Neuronal stem cell (in vitro differentiated cells): ENCODE data around the gene OTOP1.
"Not testable (repeated sequence)": the region's sequence is repeated elsewhere in the genome, so short reads cannot be mapped to it uniquely, and the experiment has no call there.

Experiments used
- DNase-seq: peaks from one replicate; pipeline ENCODE4 v3.0.0-alpha.2; 2013; ENCODE audit warnings: low spot score
- H2AFZ ChIP-seq: one replicate; pipeline ENCODE4 v1.6.1; 2013; ENCODE audit warnings: mild to moderate bottlenecking, low read length, inconsistent platforms
- H2AK5ac ChIP-seq: 2 replicates; pipeline ENCODE4 v1.6.1; 2013; ENCODE audit warnings: low read depth, mild to moderate bottlenecking, inconsistent platforms, low read length, moderate library complexity, mixed read lengths
- H2BK120ac ChIP-seq: 2 replicates; pipeline ENCODE4 v1.6.1; 2013; ENCODE audit warnings: low read depth, mild to moderate bottlenecking, inconsistent platforms, low read length, moderate library complexity, mixed read lengths
- H2BK12ac ChIP-seq: one replicate; pipeline ENCODE4 v1.6.1; 2013; ENCODE audit warnings: low read length, inconsistent platforms
- H2BK15ac ChIP-seq: 2 replicates; pipeline ENCODE4 v1.6.1; 2013; ENCODE audit warnings: mild to moderate bottlenecking, low read length, inconsistent platforms, mixed read lengths
- H2BK5ac ChIP-seq: one replicate; pipeline ENCODE4 v1.6.1; 2013; ENCODE audit warnings: inconsistent platforms, mild to moderate bottlenecking, low read length, moderate library complexity
- H3K14ac ChIP-seq: one replicate; pipeline ENCODE4 v1.6.1; 2013; ENCODE audit warnings: low read length, inconsistent platforms
- H3K18ac ChIP-seq: 2 replicates; pipeline ENCODE4 v1.6.1; 2013; ENCODE audit warnings: low read length, inconsistent platforms
- H3K23ac ChIP-seq: 2 replicates; pipeline ENCODE4 v1.6.1; 2013; ENCODE audit warnings: low read depth, mild to moderate bottlenecking, mixed read lengths, low read length, inconsistent platforms; ENCODE audit not compliant: poor library complexity
- H3K27ac ChIP-seq: replicated peaks from 3 replicates; pipeline ENCODE4 v1.5.1; 2013; ENCODE audit warnings: low read length, inconsistent platforms
- H3K27me3 ChIP-seq, 3 experiments: 2 replicates each; pipeline ENCODE4 v1.6.1; 2013; ENCODE audit warnings: low read length in 3 of 3, mild to moderate bottlenecking in 2 of 3, inconsistent platforms in 1 of 3, low read depth in 1 of 3, mixed read lengths in 1 of 3, moderate library complexity in 1 of 3; ENCODE audit not compliant: control insufficient read depth in 3 of 3, insufficient read depth in 3 of 3
- H3K36me3 ChIP-seq, 2 donors: replicated peaks in 1 of 2; 2 replicates each; pipeline ENCODE4 v1.6.1; 2013; ENCODE audit warnings: low read length in 2 of 2; ENCODE audit not compliant: control insufficient read depth in 2 of 2, insufficient read depth in 2 of 2
- H3K4ac ChIP-seq: 2 replicates; pipeline ENCODE4 v1.6.1; 2013; ENCODE audit warnings: inconsistent platforms, mild to moderate bottlenecking, low read length, moderate library complexity
- H3K4me1 ChIP-seq, 2 donors: 1 replicate in 1 of 2; 2 replicates in 1 of 2; pipeline ENCODE4 v1.6.1; 2013; ENCODE audit warnings: low read length in 2 of 2, low read depth in 1 of 2; ENCODE audit not compliant: control insufficient read depth in 2 of 2, insufficient read depth in 1 of 2
- H3K4me2 ChIP-seq: one replicate; pipeline ENCODE4 v1.6.1; 2013; ENCODE audit warnings: mild to moderate bottlenecking, low read length, inconsistent platforms; ENCODE audit not compliant: insufficient read depth, poor library complexity, severe bottlenecking
- H3K4me3 ChIP-seq, 2 donors: 2 replicates each; pipeline ENCODE4 v1.5.1; 2013; ENCODE audit warnings: low read length in 2 of 2, mild to moderate bottlenecking in 2 of 2, inconsistent platforms in 1 of 2, moderate library complexity in 1 of 2
- H3K79me1 ChIP-seq: one replicate; pipeline ENCODE4 v1.6.1; 2013; ENCODE audit warnings: low read depth, mild to moderate bottlenecking, inconsistent platforms, low read length, moderate library complexity
- H3K9ac ChIP-seq: one replicate; pipeline ENCODE4 v1.6.1; 2013; ENCODE audit warnings: mild to moderate bottlenecking, low read depth, low read length, inconsistent platforms; ENCODE audit not compliant: poor library complexity
- H3K9me3 ChIP-seq, 2 donors: replicated peaks in 1 of 2; 2 replicates each; pipeline versions ENCODE3 to v1.6.1; 2013; ENCODE audit warnings: low read length in 2 of 2, mild to moderate bottlenecking in 2 of 2, inconsistent platforms in 1 of 2, low read depth in 1 of 2, mixed read lengths in 1 of 2, moderate library complexity in 1 of 2; ENCODE audit not compliant: control insufficient read depth in 2 of 2, insufficient read depth in 1 of 2
- H4K8ac ChIP-seq: one replicate; pipeline ENCODE4 v1.6.1; 2013; ENCODE audit warnings: low read depth, mild to moderate bottlenecking, inconsistent platforms, low read length, moderate library complexity
- H4K91ac ChIP-seq: one replicate; pipeline ENCODE4 v1.6.1; 2013; ENCODE audit warnings: low read length, low read depth, mild to moderate bottlenecking, inconsistent platforms; ENCODE audit not compliant: poor library complexity
- WGBS, 2 donors: extraction: QIAGEN DNeasy Blood & Tissue Kit; methylation state at CpG; one replicate each; pipeline ENCODE4 v1.1.7; 2013; ENCODE audit warnings: missing lambda C conversion rate in 2 of 2, mixed read lengths in 1 of 2; ENCODE audit not compliant: insufficient read length in 2 of 2, insufficient replicate concordance in 1 of 2; ENCODE audit errors: extremely low coverage in 2 of 2; 5-methylcytosine and 5-hydroxymethylcytosine counted together

OTOP1 gene

DNA sequence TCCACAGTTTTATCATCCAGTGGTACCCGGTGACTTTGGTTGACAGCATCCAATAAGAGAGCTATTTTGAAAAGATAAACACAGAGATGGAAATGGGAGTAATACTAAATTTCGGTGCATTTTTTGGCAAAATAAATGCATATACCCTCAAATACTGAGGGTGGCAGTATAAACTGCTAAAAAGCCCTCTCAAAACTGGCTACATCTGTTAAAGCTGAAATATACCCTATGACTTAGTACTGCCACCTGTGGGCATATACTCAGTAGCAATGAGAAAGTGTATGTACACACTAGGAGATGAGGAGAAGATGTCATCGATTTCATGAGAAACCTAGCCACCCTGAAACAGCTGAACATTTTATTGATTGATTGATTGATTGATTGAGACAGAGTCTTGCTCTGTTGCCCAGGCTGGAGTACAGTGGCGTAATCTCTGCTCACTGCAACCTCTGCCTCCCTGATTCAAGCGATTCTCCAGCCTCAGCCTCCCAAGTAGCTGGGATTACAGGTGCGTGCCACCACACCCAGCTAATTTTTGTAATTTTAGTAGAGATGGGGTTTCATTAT is 33.5 kb upstream of the OTOP1 start:
- Histone ChIP-seq H2BK12ac (no peak overlapping the region), H3K4ac (no peak overlapping the region), H3K27me3 (peaks cover 0 to 5% (median 0%) of the 10 kb centered on the region in 3 experiments), H3K4me1 (peaks cover 0 to 2% of the 10 kb centered on the region in 2 donors), H3K9ac (no peak overlapping the region), H3K4me3 (no peak overlapping the region), H2AK5ac (no peak overlapping the region), H2BK5ac (no peak overlapping the region), H3K79me1 (no peaks in the 10 kb centered on the region), H2AFZ (no peak overlapping the region), H3K18ac (no peak overlapping the region), H2BK15ac (no peak overlapping the region), H2BK120ac (no peak overlapping the region), H3K14ac (no peak overlapping the region), H3K36me3 (no peaks in the 10 kb centered on the region), H3K27ac (no peak overlapping the region), H3K9me3 (peaks cover 0 to 3% of the 10 kb centered on the region in 2 donors), H3K4me2 (no peak overlapping the region), H4K8ac (no peak overlapping the region), H3K23ac (no peak overlapping the region), H4K91ac (no peak overlapping the region)
- no peak for DNase-seq
- no CpG with 5 or more reads among the region's 6 CpGs for WGBS, 2 donors

DNA sequence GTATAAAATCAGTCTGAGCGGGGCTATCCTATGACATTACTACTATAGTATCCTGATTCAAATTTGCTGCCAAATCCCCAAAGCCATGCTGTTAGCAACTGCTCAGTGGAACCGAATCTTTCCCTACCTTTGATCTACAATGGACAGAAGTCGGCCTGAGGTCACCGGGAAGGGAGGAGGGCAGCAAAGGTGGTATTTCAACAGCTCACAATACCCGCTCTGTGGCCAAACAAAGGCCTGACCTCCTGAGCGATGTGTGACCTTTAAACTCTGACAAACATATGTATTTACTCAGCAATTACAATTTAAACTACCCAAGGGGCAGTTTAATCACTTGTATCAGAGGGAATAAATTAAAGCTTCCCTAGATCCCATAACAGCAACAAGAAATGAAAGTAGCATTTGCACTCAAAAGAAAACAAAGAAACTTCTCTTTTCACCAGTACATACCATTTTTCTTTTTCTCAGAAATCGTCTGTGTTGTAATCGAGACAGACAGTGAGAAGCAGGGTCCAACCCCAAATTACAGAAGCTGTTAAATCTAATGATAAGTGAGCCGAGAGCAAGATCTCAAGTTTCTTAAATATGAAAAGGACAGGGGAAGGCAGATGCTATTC is 32.9 kb upstream of the OTOP1 start:
- Histone ChIP-seq H3K9ac (no peak overlapping the region), H2BK15ac (no peak overlapping the region), H2AK5ac (no peak overlapping the region), H3K23ac (no peak overlapping the region), H3K36me3 (no peaks in the 10 kb centered on the region), H3K18ac (no peak overlapping the region), H2BK120ac (no peak overlapping the region), H3K9me3 (peaks cover 0 to 3% of the 10 kb centered on the region in 2 donors), H4K8ac (no peak overlapping the region), H3K4me2 (no peak overlapping the region), H3K27ac (no peak overlapping the region), H3K79me1 (no peaks in the 10 kb centered on the region), H3K14ac (no peak overlapping the region), H2BK12ac (no peak overlapping the region), H3K4me1 (peaks cover 0 to 2% of the 10 kb centered on the region in 2 donors), H3K4ac (no peak overlapping the region), H2BK5ac (no peak overlapping the region), H4K91ac (no peak overlapping the region), H3K4me3 (no peak overlapping the region), H3K27me3 (peaks cover 0 to 10% (median 0%) of the 10 kb centered on the region in 3 experiments), H2AFZ (no peak overlapping the region)
- no CpG with 5 or more reads among the region's 9 CpGs for WGBS, 2 donors
- DNase-seq, result no peak

DNA sequence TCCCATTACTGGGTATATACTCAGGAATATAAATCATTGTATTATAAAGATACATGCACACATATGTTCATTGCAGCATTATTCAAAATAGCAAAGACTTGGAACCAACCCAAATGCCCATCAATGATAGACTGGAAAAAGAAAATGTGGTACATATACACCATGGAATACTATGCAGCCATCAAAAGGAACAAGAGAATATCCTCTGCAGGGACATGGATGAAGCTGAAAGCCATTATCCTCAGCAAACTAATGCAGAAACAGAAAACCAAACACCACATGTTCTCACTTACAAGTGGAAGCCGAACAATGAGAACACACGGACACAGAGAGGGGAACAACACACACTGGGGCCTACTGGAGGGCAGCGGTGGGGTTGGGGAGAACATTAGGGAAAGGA is 31.0 kb upstream of the OTOP1 start:
- H3K4me1 ChIP-seq, H2BK12ac ChIP-seq, H3K18ac ChIP-seq, H3K14ac ChIP-seq, H4K91ac ChIP-seq, H4K8ac ChIP-seq, H2BK15ac ChIP-seq, H3K4me2 ChIP-seq, H3K36me3 ChIP-seq, H3K9me3 ChIP-seq, H2AFZ ChIP-seq, H2BK120ac ChIP-seq, DNase-seq, H2AK5ac ChIP-seq, H2BK5ac ChIP-seq, H3K79me1 ChIP-seq, H3K9ac ChIP-seq, H3K23ac ChIP-seq, H3K4ac ChIP-seq, H3K4me3 ChIP-seq, H3K27ac ChIP-seq: not testable (repeated sequence)
- peaks cover 0 to 14% (median 0%) of the 10 kb centered on the region in 3 experiments for H3K27me3 ChIP-seq
- WGBS, 2 donors, result no CpG with 5 or more reads among the region's 3 CpGs

DNA sequence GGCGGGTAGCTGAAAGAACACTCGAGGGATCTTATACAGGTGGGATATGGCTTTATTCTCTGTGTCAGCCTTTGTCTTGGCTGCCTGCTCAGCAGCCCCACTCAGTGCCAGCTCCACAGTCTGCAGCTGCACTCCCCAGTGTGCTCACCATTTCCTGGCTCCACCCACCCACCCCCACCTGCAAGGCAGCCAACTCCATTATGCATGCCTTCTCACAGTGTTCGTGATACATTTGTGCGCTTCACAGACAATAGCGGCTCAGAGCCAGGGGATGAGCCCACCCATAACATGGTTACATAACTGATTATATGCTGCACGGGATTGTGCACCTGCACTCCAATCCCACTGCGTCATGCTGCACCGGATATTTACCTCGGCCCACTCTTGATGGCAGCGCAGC is 30.1 kb upstream of the OTOP1 start:
- peaks cover 0 to 3% of the 10 kb centered on the region in 2 donors for H3K9me3 ChIP-seq
- peaks cover 0 to 14% (median 0%) of the 10 kb centered on the region in 3 experiments for H3K27me3 ChIP-seq
- no peak overlapping the region for H4K8ac ChIP-seq
- no peaks in the 10 kb centered on the region for H3K79me1 ChIP-seq
- DNase-seq, result no peak
- no peak overlapping the region for H3K4me2 ChIP-seq
- no peak overlapping the region for H2AFZ ChIP-seq
- H2BK12ac ChIP-seq, result no peak overlapping the region
- no peak overlapping the region for H3K9ac ChIP-seq
- H4K91ac ChIP-seq, result no peak overlapping the region
- no peak overlapping the region for H2BK120ac ChIP-seq
- H3K18ac ChIP-seq, result no peak overlapping the region
- H2BK5ac ChIP-seq, result no peak overlapping the region
- H3K14ac ChIP-seq, result no peak overlapping the region
- no peak overlapping the region for H3K27ac ChIP-seq
- H3K23ac ChIP-seq, result no peak overlapping the region
- no peak overlapping the region for H2AK5ac ChIP-seq
- peaks cover 0 to 2% of the 10 kb centered on the region in 2 donors for H3K4me1 ChIP-seq
- H3K36me3 ChIP-seq, result no peaks in the 10 kb centered on the region
- H3K4me3 ChIP-seq, result peak overlapping the region in 1 of 2 donors; percentile 32
- H3K4ac ChIP-seq, result no peak overlapping the region
- H2BK15ac ChIP-seq, result no peak overlapping the region
- WGBS, 2 donors, result no CpG with 5 or more reads among the region's 10 CpGs
